Spleen (tissue), 7 donors: Measurements from ENCODE around the gene SLC26A11.
"Not testable (repeated sequence)": the region's sequence is repeated elsewhere in the genome, so short reads cannot be mapped to it uniquely, and the experiment has no call there.

Source experiments
- CTCF ChIP-seq, 11 experiments: fragments of 200-600 bp in 7 of 11; fragments of 450-650 bp in 4 of 11; sonication (generic) in 4 of 11; IDR thresholded peaks in 8 of 11; conservative IDR thresholded peaks in 3 of 11; 1 replicate in 7 of 11; 2 replicates in 4 of 11; pipeline versions ENCODE4 v1.4.0 to v1.8.0; 2016 to 2021; ENCODE audit warnings: antibody characterized with exemption in 11 of 11, inconsistent platforms in 4 of 11, mild to moderate bottlenecking in 1 of 11
- POLR2A ChIP-seq, 3 donors: fragments of 450-650 bp; IDR thresholded peaks; one replicate each; pipeline ENCODE4 v1.5.1; 2017; ENCODE audit warnings: antibody characterized with exemption in 3 of 3, mild to moderate bottlenecking in 1 of 3
- donor health status: DM: no; HTN: no; CAD: no; lungs with moderate emphysema.
- donor health status: DM: no; HTN: no; CAD: no.
- donor health status: DM: no; HTN: no; CAD: no.

- not testable (repeated sequence) for TF ChIP-seq POLR2A (IDR thresholded peaks at IDR 0.05); CTCF (IDR thresholded peaks at IDR 0.05 in 8 of 11, conservative IDR thresholded peaks at IDR 0.05 in 3 of 11)
Measured at GRCh38 chr17:80300756-80301155, 80.5 kb downstream of the SLC26A11 start.
